HepG2 (cell line): ENCODE measurements around the gene EPX. TPM values are rescaled to one million over a fixed set of nuclear protein-coding genes. Genes with fewer than 3 reads are reported as not detected.

ENCODE experiments used
- ASH2L ChIP-seq: fragments of 300-600, 200-600 bp; sonication (generic); IDR thresholded peaks from 2 replicates; pipeline ENCODE4 v1.7.0; 2017; ENCODE audit warnings: low read depth, mild to moderate bottlenecking, moderate library complexity, mixed read lengths, low read length; ENCODE audit not compliant: insufficient read length
- CREBL2 ChIP-seq: sonication (generic); formaldehyde crosslinking; IDR thresholded peaks from 2 replicates; pipeline ENCODE4 v1.8.1; 2023; ENCODE audit warnings: missing genetic modification reagents, mild to moderate bottlenecking, borderline replicate concordance
- DMTF1 ChIP-seq: sonication (generic); formaldehyde crosslinking; IDR thresholded peaks from 2 replicates; pipeline ENCODE4 v1.4.0; 2020; ENCODE audit warnings: mild to moderate bottlenecking, missing genetic modification reagents
- DR1 ChIP-seq: sonication (generic); formaldehyde crosslinking; IDR thresholded peaks from 2 replicates; pipeline ENCODE4 v1.8.0; 2021; ENCODE audit warnings: mild to moderate bottlenecking, missing genetic modification reagents, inconsistent platforms
- ELK4 ChIP-seq: sonication (generic); formaldehyde crosslinking; IDR thresholded peaks from 2 replicates; pipeline ENCODE4 v1.9.0; 2021; ENCODE audit warnings: missing genetic modification reagents, borderline replicate concordance
- FOSL2 ChIP-seq: sonication (generic); formaldehyde crosslinking; IDR thresholded peaks from 2 replicates; pipeline ENCODE4 v1.4.0; 2020; ENCODE audit warnings: missing genetic modification reagents
- HMGA1 ChIP-seq: sonication (generic); formaldehyde crosslinking; conservative IDR thresholded peaks from 2 replicates; pipeline ENCODE4 v1.4.0; 2020; ENCODE audit warnings: missing genetic modification reagents
- HOMEZ ChIP-seq: IDR thresholded peaks from 2 replicates; pipeline ENCODE4 v1.6.1; 2016; ENCODE audit warnings: low read depth
- MTA1 ChIP-seq: sonication (generic); formaldehyde crosslinking; IDR thresholded peaks from 2 replicates; pipeline ENCODE4 v1.4.0; 2020; ENCODE audit warnings: missing genetic modification reagents, mild to moderate bottlenecking, borderline replicate concordance
- REL ChIP-seq: sonication (generic); formaldehyde crosslinking; conservative IDR thresholded peaks from 2 replicates; pipeline ENCODE4 v1.8.0; 2022; ENCODE audit warnings: mild to moderate bottlenecking, missing genetic modification reagents, moderate library complexity
- SMAD1 ChIP-seq: sonication (generic); formaldehyde crosslinking; IDR thresholded peaks from 2 replicates; pipeline ENCODE4 v1.4.0; 2020; ENCODE audit warnings: missing genetic modification reagents, low read depth, mild to moderate bottlenecking, borderline replicate concordance
- SMAD3 ChIP-seq: sonication (generic); formaldehyde crosslinking; IDR thresholded peaks from 2 replicates; pipeline ENCODE4 v1.4.0; 2020; ENCODE audit warnings: missing genetic modification reagents
- THAP9 ChIP-seq: sonication (generic); formaldehyde crosslinking; IDR thresholded peaks from 2 replicates; pipeline ENCODE4; 2020; ENCODE audit warnings: missing genetic modification reagents, mild to moderate bottlenecking, borderline replicate concordance
- ZNF644 ChIP-seq: IDR thresholded peaks from 2 replicates; pipeline ENCODE4 v1.6.1; 2016; ENCODE audit warnings: low read depth
- ZNF891 ChIP-seq: sonication (generic); formaldehyde crosslinking; IDR thresholded peaks from 2 replicates; pipeline ENCODE4 v1.5.0; 2020; ENCODE audit warnings: mild to moderate bottlenecking, missing genetic modification reagents
- polyA plus RNA-seq, 8 experiments: library from polyadenylated mRNA; depleted of rRNA in 3 of 8; stranded (reverse) in 7 of 8; unstranded in 1 of 8; fragments of >200 nt; fragmentation: Illumina TruSeq in 4 of 8; extraction: Trizol in 4 of 8; gene quantifications; 2 replicates each; pipeline versions ENCODE4 v1.2.1 to v1.2.3, GENCODE V29; 2011 to 2016; ENCODE audit warnings: low read depth in 4 of 8, missing spikeins in 1 of 8, mixed read lengths in 1 of 8; ENCODE audit not compliant: insufficient read depth in 1 of 8
- total RNA-seq, 5 experiments: library from RNA; depleted of rRNA; stranded (reverse); fragments of >200 nt; fragmentation: Illumina TruSeq; extraction: Trizol; gene quantifications; 2 replicates each; pipeline ENCODE4 v1.2.3, GENCODE V29; 2016; ENCODE audit warnings: low read depth in 1 of 5
- TF ChIP-seq, protein P1 (sequence below): sonication (generic); formaldehyde crosslinking; IDR thresholded peaks from 2 replicates; pipeline ENCODE4 v1.4.0; 2020; ENCODE audit warnings: missing genetic modification reagents, mild to moderate bottlenecking, borderline replicate concordance

Gene EPX
- total and polyA plus RNA-seq, 2 of the 13 experiments (the other 11 are each of a cell fraction or from before 2014, with no cell fraction given) = not detected

DNA sequence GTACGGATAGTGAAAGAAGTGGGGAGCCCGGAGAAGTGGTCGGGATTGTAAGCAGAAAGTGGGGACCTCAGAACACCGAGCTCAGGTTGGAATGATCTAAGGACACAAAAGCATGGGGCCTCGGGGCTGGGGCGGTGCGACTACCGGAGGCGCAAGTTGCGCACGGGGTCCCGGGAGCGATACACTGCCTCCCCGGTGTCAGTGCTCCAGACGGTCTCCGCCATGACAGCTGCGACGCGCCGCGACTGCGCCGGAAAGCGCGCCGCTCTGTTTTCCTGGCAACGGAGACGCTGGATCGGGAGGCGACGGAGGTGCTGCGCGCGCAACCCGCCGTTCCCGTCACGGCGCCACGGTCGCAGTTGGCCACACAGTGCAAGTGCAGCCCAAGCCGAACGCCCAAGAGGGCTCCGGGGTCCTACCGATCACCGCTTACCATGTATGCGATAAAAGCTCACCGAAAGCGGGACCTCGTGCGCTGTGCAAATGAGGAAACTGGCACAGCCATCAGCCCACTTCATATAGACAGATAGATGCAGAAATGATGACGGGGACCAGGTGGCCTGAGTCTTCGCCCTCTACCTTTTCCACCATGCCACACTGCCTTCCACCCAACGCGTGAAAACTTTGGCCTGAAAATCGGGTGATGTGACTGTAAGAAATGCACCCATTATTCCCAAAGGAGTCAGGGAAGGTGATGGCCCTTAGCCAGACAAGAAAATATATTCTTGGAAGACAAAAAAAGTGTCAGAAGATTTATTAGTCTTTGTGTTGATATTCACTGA lies 26.7 kb downstream of the EPX start, which contains the start of gene MKS1 (continued):
- TF ChIP-seq, protein P1, sequence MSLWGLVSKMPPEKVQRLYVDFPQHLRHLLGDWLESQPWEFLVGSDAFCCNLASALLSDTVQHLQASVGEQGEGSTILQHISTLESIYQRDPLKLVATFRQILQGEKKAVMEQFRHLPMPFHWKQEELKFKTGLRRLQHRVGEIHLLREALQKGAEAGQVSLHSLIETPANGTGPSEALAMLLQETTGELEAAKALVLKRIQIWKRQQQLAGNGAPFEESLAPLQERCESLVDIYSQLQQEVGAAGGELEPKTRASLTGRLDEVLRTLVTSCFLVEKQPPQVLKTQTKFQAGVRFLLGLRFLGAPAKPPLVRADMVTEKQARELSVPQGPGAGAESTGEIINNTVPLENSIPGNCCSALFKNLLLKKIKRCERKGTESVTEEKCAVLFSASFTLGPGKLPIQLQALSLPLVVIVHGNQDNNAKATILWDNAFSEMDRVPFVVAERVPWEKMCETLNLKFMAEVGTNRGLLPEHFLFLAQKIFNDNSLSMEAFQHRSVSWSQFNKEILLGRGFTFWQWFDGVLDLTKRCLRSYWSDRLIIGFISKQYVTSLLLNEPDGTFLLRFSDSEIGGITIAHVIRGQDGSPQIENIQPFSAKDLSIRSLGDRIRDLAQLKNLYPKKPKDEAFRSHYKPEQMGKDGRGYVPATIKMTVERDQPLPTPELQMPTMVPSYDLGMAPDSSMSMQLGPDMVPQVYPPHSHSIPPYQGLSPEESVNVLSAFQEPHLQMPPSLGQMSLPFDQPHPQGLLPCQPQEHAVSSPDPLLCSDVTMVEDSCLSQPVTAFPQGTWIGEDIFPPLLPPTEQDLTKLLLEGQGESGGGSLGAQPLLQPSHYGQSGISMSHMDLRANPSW (CRISPR knock-in tag) = no peak
- TF ChIP-seq HOMEZ (peak; percentile 91), DR1 (CRISPR knock-in tag) (peak; percentile 86), HMGA1 (CRISPR knock-in tag) (no peak), ELK4 (CRISPR knock-in tag) (no peak), CREBL2 (CRISPR knock-in tag) (peak; percentile 78; the same call in 1 of the 2 replicates), SMAD3 (CRISPR knock-in tag) (peak; percentile 55; the same call in 1 of the 2 replicates), THAP9 (CRISPR knock-in tag) (peak; percentile 90; the same call in 1 of the 2 replicates), FOSL2 (peak; percentile 37; the same call in 1 of the 2 replicates), MTA1 (CRISPR knock-in tag) (peak; percentile 90; the same call in 1 of the 2 replicates), REL (CRISPR knock-in tag) (no peak), SMAD1 (CRISPR knock-in tag) (peak; percentile 96; the same call in 1 of the 2 replicates), DMTF1 (CRISPR knock-in tag) (no peak), ZNF644 (CRISPR knock-in tag) (peak; percentile 94), ASH2L (peak; percentile 44), ZNF891 (CRISPR knock-in tag) (peak; percentile 85; the same call in 1 of the 2 replicates)
